Astrocyte (in vitro differentiated cells and primary cell): ENCODE measurements around the gene DCAF7. TPM values are rescaled to one million over a fixed set of nuclear protein-coding genes. Genes with fewer than 3 reads are reported as not detected.
A peak's percentile ranks its signal among the peaks of the same experiment; 100 is the strongest.

Source experiments
- DNase-seq: peaks from one replicate; pipeline ENCODE4 v3.0.0-alpha.2; 2010; ENCODE audit warnings: low read depth
- FAIRE-seq: peaks from 2 replicates; lab custom pipeline; 2011; peaks lifted over from hg19 to GRCh38; lab: Jason Lieb, UNC
- H2AFZ ChIP-seq: 2 replicates; pipeline ENCODE4 v1.6.0; 2012; ENCODE audit warnings: low read depth, low read length, inconsistent platforms
- H3K27ac ChIP-seq: 2 replicates; pipeline ENCODE4 v1.5.1; 2011; ENCODE audit warnings: low read depth, low read length, inconsistent platforms
- H3K27me3 ChIP-seq: 2 replicates; pipeline ENCODE4 v1.6.0; 2011; ENCODE audit warnings: low read length, inconsistent platforms; ENCODE audit not compliant: insufficient read depth
- H3K36me3 ChIP-seq: 2 replicates; pipeline ENCODE4 v1.5.1; 2011; ENCODE audit warnings: low read length, inconsistent platforms; ENCODE audit not compliant: insufficient read depth
- H3K4me1 ChIP-seq: 2 replicates; pipeline ENCODE4 v1.5.1; 2011; ENCODE audit warnings: low read length, inconsistent platforms; ENCODE audit not compliant: insufficient read depth
- H3K4me2 ChIP-seq: 2 replicates; pipeline ENCODE4 v1.6.0; 2012; ENCODE audit warnings: low read length, inconsistent platforms
- H3K4me3 ChIP-seq: 2 replicates; pipeline ENCODE4 v1.5.1; 2011; ENCODE audit warnings: low read depth, mild to moderate bottlenecking, low read length, inconsistent platforms; ENCODE audit not compliant: insufficient read depth
- H3K79me2 ChIP-seq: 2 replicates; pipeline ENCODE4 v1.6.0; 2012; ENCODE audit warnings: mild to moderate bottlenecking, low read length, inconsistent platforms; ENCODE audit not compliant: insufficient read depth
- H3K9ac ChIP-seq: 2 replicates; pipeline ENCODE4 v1.6.0; 2012; ENCODE audit warnings: mild to moderate bottlenecking, low read length, inconsistent platforms
- H3K9me3 ChIP-seq: 2 replicates; pipeline ENCODE4 v1.5.1; 2012; ENCODE audit warnings: low read depth, mild to moderate bottlenecking, low read length, inconsistent platforms; ENCODE audit not compliant: insufficient read depth
- H4K20me1 ChIP-seq: 2 replicates; pipeline ENCODE4 v1.6.0; 2012; ENCODE audit warnings: low read length, inconsistent platforms; ENCODE audit not compliant: insufficient read depth
- H3K27ac Mint-ChIP-seq: one replicate; pipeline ENCODE4 v1.8.0; 2021; ENCODE audit warnings: mild to moderate bottlenecking, mixed read lengths; ENCODE audit not compliant: unreplicated experiment
- H3K27me3 Mint-ChIP-seq: one replicate; pipeline ENCODE4 v1.8.0; 2021; ENCODE audit warnings: low read depth, mixed read lengths; ENCODE audit not compliant: unreplicated experiment
- H3K36me3 Mint-ChIP-seq: one replicate; pipeline ENCODE4 v1.8.0; 2021; ENCODE audit warnings: low read depth, mixed read lengths; ENCODE audit not compliant: unreplicated experiment
- H3K4me1 Mint-ChIP-seq: one replicate; pipeline ENCODE4 v1.8.0; 2021; ENCODE audit warnings: low read depth, mixed read lengths; ENCODE audit not compliant: unreplicated experiment
- H3K4me3 Mint-ChIP-seq: one replicate; pipeline ENCODE4 v1.8.0; 2021; ENCODE audit warnings: mild to moderate bottlenecking, moderate library complexity, mixed read lengths; ENCODE audit not compliant: unreplicated experiment
- H3K9me3 Mint-ChIP-seq: one replicate; pipeline ENCODE4 v1.8.0; 2021; ENCODE audit warnings: mild to moderate bottlenecking, mixed read lengths; ENCODE audit not compliant: unreplicated experiment
- EZH2 ChIP-seq: IDR thresholded peaks from 2 replicates; pipeline ENCODE4 v1.6.1; 2012; ENCODE audit warnings: mild to moderate bottlenecking, low read length, inconsistent platforms; ENCODE audit not compliant: insufficient read depth
- total RNA-seq: library from RNA; stranded (reverse); gene quantifications from 2 replicates; pipeline ENCODE4 v1.2.1, GENCODE V29; 2021
- TF ChIP-seq, protein P1 (sequence below): IDR thresholded peaks from 2 replicates; pipeline ENCODE4 v1.5.1; 2011; ENCODE audit warnings: low read depth, mild to moderate bottlenecking, inconsistent platforms, low read length, moderate library complexity; ENCODE audit not compliant: insufficient read depth

The DCAF7 gene
- total RNA-seq, 1 donor from 2014 or later, result 84.2 TPM

GRCh38 chr17:63517825-63518534 is 32.3 kb upstream of the DCAF7 start:
- Histone ChIP-seq H2AFZ (no peak overlapping the region), H3K27me3 (peaks cover 7% of the 10 kb centered on the region), H3K79me2 (no peaks in the 10 kb centered on the region), H3K9ac (no peak overlapping the region), H3K9me3 (no peaks in the 10 kb centered on the region), H3K4me3 (no peak overlapping the region), H3K36me3 (no peaks in the 10 kb centered on the region), H3K27ac (no peak overlapping the region), H3K4me1 (peaks cover 7% of the 10 kb centered on the region), H3K4me2 (peak overlapping the region; percentile 37), H4K20me1 (no peaks in the 10 kb centered on the region)
- Mint-ChIP-seq H3K27me3 (peaks cover 33% of the 10 kb centered on the region), H3K27ac (peak overlapping the region; percentile 55), H3K4me1 (peaks cover 12% of the 10 kb centered on the region), H3K4me3 (peak overlapping the region; percentile 31), H3K9me3 (peaks cover 1% of the 10 kb centered on the region), H3K36me3 (peaks cover 3% of the 10 kb centered on the region)
- TF ChIP-seq EZH2, result no peak
- TF ChIP-seq, protein P1, sequence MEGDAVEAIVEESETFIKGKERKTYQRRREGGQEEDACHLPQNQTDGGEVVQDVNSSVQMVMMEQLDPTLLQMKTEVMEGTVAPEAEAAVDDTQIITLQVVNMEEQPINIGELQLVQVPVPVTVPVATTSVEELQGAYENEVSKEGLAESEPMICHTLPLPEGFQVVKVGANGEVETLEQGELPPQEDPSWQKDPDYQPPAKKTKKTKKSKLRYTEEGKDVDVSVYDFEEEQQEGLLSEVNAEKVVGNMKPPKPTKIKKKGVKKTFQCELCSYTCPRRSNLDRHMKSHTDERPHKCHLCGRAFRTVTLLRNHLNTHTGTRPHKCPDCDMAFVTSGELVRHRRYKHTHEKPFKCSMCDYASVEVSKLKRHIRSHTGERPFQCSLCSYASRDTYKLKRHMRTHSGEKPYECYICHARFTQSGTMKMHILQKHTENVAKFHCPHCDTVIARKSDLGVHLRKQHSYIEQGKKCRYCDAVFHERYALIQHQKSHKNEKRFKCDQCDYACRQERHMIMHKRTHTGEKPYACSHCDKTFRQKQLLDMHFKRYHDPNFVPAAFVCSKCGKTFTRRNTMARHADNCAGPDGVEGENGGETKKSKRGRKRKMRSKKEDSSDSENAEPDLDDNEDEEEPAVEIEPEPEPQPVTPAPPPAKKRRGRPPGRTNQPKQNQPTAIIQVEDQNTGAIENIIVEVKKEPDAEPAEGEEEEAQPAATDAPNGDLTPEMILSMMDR, result no peak
- no peak for FAIRE-seq
- DNase-seq, result no peak

DNA sequence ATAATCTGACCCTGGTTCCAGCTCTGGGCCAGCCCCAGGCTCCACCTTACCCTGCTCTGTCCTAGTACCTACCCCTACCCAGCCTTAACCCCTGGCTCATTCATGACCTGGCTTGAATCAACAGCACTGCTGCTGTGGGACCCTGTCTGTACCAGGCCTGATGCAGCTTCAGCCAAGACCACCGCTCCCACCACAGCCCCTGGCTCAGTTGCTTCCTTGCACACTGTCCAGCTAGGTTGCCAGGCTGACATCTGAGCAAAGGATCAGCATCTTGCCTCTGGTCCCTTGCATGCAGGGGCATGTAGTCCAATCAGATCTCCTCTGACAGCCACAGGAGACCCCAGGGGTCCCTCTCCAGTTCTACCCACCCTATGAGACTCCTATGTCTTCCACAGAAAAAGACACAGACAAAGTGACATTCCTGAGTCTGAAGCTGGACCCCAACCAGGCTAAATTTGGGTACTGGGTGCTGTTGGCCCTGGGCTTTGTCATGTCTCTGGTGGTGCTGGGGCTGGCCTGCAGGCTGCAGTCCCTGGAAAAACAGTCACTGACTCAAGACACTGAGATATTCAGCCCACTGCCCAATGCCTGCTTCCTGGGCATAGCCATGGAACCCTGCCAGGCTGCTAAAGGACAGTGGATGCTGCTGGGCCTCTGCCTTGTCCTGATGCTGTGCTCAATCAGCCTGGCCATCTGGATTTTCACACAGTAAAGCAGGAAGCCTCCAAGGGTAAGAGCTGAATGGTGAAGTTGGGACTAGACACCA is 31.0 kb upstream of the DCAF7 start:
- Mint-ChIP-seq H3K4me1 (peaks cover 12% of the 10 kb centered on the region), H3K27ac (no peak overlapping the region), H3K36me3 (no peaks in the 10 kb centered on the region), H3K27me3 (peaks cover 31% of the 10 kb centered on the region), H3K4me3 (no peak overlapping the region), H3K9me3 (peaks cover 3% of the 10 kb centered on the region)
- no peaks in the 10 kb centered on the region for H3K9me3 ChIP-seq
- no peak for DNase-seq
- H3K27me3 ChIP-seq, result peaks cover 10% of the 10 kb centered on the region
- no peaks in the 10 kb centered on the region for H3K79me2 ChIP-seq
- no peaks in the 10 kb centered on the region for H3K36me3 ChIP-seq
- no peak overlapping the region for H3K27ac ChIP-seq
- no peak overlapping the region for H2AFZ ChIP-seq
- no peaks in the 10 kb centered on the region for H4K20me1 ChIP-seq
- no peak for FAIRE-seq
- TF ChIP-seq, protein P1, result no peak
- no peak for TF ChIP-seq EZH2
- no peak overlapping the region for H3K4me2 ChIP-seq
- H3K9ac ChIP-seq, result no peak overlapping the region
- H3K4me1 ChIP-seq, result peaks cover 10% of the 10 kb centered on the region
- no peak overlapping the region for H3K4me3 ChIP-seq
